GM10266 (cell line): Measurements from ENCODE around the gene PTCH1.

ENCODE experiments used
- DNase-seq: peaks from one replicate; pipeline ENCODE4 v3.0.0; 2012; ENCODE audit errors: extremely low spot score
- TF ChIP-seq, protein P1 (sequence below): IDR thresholded peaks from 2 replicates; pipeline ENCODE4 v1.5.1; 2012; ENCODE audit warnings: mild to moderate bottlenecking, low read depth; ENCODE audit not compliant: control insufficient read depth, insufficient read depth; ENCODE audit errors: missing control alignments

PTCH1 gene

DNA sequence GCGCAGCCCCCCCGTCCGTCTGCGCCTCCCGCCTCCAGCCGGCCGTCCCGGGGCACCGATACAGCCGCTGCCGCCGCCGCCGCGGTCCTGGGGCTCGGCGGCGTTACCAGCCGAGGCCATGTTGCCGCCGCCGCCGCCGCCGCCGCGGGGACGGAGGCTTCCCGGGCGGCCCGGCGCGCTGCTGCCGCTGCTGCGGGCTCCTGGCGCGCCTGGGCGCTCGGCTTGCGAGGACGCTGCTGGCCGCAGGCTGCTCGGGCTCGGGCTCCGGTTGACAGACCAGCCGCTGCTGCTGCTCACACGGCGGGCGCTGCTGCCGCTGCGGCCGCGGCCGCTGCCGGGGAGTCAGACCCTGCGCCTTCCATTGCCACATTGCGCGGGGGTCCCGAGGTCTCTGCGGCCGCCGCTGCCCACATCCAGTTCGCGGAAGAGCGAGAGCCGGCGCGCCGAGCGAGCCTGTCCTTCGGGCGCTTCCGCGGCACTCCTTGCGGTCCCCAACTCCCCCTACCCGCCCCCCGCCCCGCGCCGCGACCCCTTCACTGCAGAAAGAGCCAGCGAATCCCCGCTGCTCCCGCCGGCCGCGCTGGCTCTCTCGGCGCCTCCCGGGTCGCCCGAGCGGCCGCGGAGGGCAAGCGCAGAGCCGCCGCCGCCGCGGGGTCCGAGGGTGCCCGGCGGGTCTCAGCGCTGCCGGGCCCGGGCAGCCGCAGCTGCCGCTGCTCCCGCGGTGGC lies 8.4 kb downstream of the PTCH1 start:
- TF ChIP-seq, protein P1, sequence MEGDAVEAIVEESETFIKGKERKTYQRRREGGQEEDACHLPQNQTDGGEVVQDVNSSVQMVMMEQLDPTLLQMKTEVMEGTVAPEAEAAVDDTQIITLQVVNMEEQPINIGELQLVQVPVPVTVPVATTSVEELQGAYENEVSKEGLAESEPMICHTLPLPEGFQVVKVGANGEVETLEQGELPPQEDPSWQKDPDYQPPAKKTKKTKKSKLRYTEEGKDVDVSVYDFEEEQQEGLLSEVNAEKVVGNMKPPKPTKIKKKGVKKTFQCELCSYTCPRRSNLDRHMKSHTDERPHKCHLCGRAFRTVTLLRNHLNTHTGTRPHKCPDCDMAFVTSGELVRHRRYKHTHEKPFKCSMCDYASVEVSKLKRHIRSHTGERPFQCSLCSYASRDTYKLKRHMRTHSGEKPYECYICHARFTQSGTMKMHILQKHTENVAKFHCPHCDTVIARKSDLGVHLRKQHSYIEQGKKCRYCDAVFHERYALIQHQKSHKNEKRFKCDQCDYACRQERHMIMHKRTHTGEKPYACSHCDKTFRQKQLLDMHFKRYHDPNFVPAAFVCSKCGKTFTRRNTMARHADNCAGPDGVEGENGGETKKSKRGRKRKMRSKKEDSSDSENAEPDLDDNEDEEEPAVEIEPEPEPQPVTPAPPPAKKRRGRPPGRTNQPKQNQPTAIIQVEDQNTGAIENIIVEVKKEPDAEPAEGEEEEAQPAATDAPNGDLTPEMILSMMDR = no peak
- peak; percentile 47 for DNase-seq

DNA sequence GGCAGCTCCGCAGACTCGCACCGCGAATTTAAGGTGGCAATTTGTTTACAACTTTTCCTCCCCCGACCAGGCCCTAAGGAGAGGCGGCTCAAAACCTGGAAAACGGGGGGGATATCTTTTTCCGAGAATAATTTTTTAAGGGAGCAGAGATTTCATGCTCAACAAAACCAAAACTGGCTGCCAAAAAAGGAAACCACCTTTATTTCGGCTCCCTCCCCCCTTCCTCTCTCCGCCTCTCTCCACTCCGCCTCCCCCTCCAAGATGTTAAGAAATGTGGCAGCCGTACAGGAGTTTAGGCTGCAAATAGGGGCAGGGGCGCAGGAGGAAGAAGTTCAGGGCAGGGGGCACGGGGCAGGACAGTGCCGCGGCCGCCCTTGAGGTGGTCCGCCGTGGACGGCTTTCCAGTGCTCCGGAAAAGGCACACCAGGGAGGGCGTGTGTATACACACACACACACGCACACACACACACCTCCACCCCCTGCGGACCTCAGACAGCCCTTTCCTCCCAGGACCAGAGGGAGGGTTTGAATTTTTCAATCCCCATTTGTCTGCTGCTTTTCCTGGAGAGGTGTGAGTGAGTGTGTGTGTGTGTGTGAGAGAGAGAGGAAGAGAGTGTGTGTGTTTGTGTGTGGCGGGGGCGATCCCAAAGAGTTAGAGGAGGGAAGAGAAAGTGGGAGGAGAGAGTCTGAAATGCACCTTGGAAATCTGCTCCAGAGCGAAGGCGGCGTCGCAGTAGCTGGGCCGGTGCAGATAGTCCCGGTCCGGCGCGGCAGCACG lies 9.1 kb downstream of the PTCH1 start:
- DNase-seq = peak; percentile 63
- TF ChIP-seq, protein P1 = no peak

DNA sequence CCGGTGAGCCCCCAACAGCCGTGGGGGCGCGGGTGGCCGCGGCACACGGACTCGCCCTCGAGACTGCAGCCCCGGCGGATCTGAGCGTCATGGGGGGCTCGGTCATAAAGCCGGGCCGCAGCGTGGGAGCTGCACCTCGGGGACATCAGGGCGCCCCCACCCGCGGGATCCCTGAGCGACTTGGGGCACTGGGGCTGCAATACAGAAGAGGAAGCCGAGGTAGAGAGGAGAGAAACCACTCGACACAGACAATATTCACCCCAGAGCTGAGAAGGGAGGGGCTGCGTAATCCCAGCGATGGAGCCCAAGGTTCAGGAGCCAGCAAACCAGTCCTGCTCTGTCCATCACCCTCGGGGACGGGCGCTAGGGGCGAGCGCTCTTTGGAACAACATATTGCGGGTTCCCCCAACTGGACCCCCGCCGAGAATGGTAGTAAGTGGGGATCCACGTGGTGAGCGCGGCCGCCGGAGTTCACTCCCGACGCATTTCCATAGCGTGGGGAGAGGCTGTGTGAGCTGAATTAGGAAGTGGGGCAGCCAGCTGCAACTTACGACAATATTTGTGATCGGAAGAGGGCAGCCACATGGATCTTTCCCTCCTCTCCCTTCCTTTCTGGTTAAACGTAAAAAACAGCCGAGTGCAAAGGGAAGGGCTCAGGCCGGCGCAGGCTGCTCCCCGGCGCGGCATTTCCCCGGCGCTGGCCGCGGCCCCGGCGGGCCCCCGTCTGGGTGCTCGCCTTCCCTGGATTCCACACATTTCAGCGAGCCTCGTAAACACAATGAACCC lies 9.9 kb downstream of the PTCH1 start:
- TF ChIP-seq, protein P1 = peak; percentile 7
- DNase-seq = no peak

DNA sequence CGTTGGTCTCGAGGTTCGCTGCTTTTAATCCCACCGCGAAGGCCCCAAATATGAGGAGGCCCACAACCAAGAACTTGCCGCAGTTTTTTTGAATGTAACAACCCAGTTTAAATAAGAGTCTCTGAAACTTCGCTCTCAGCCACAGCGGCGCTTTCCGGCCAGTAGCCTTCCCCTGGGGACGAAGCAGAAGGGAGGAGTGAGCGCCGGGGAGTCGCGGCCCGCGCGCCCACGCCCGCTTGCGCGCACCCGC lies 10.4 kb downstream of the PTCH1 start:
- peak; percentile 75 for DNase-seq
- TF ChIP-seq, protein P1 = no peak

DNA sequence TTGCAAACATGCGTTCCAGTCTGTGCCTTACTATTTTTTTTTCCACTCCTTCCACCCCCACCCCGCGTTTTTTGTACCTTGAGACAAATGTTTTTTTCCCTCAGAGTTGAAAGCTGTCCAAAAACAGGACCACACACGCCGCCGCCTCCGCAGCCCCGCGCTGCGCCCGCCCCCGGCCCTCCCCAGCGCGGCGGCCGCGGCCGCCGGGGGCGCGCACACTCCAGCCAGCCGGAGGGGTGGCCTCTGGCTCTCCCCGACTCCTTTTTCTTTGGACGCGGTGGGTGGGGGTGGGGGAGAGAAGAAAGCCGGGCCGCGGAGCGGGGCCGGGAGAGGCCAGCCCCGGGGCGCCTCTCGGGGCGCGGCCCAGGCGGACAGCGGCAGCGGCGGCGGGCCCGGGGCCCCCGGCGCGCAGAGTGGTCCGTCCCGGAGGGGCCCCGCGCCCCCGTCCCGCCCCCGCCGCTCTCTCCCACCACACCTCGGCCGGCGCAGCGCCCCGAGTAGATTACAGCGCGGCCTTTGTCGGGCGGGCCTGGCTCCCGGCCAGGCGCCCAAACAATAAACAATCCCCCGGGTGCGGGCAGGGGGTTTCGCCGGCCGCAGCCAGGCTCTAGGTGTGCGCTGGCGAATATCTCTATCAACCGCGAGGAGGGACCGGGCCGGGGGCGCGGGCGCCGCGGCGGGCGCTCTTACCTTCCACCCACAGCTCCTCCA lies 10.9 kb downstream of the PTCH1 start:
- DNase-seq = peak; percentile 71
- TF ChIP-seq, protein P1 = no peak

DNA sequence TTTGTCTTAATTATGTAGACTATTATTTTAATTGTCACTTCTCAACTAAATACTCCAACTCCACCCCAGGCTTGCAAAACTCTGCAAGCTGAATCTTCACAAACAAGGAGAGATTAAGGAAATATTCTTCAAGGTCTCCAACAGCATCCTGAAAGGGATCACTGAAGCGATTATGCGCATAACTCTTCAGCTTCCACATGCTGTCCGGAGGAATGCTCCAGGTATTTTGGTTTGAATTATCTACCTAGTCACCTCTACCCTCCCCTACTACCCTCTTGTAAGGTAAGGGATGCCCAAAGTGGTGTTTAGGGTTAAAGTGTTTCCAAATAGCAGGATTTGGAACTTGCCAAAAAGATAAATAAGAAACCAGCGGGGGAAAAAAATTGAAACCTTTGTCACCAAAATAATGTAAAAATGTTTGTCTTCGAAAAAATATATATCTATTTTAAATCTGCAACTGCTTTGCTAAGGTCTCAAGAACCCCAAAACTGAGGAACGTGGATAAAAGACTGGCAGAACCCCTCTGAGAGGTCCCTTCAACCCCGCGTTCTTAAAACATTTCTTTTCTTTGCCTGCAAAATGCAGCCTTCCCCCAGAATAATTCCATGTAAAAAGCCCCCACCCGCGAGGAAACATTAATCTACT lies 11.6 kb downstream of the PTCH1 start:
- DNase-seq = no peak

More for the DNA sequence above, 11.6 kb downstream of the PTCH1 start:
- TF ChIP-seq, protein P1 = no peak
